HEK293T (cell line): Measurements from ENCODE around the gene EDC3.
"Not testable (repeated sequence)": the region's sequence is repeated elsewhere in the genome, so short reads cannot be mapped to it uniquely, and the experiment has no call there.

Experiments
- CTCF ChIA-PET: fragments of 350-600 bp; formaldehyde crosslinking; extraction: SDS; loops from one replicate; lab custom pipeline; 2021; ENCODE audit warnings: antibody characterized with exemption, inconsistent platforms; lab: Yijun Ruan, JAX
- POLR2A ChIA-PET: fragments of 350-600 bp; formaldehyde crosslinking; extraction: SDS; loops from one replicate; lab custom pipeline; 2020; ENCODE audit warnings: antibody characterized with exemption, inconsistent platforms; lab: Yijun Ruan, JAX
- DNase-seq: peaks from one replicate; pipeline ENCODE4 v3.0.0; 2012; ENCODE audit warnings: mixed read lengths; ENCODE audit errors: extremely low spot score
- ARNT ChIP-seq: fragments of 450-650 bp; IDR thresholded peaks from 2 replicates; pipeline ENCODE4 v1.6.1; 2017; ENCODE audit warnings: mild to moderate bottlenecking
- BHLHE40 ChIP-seq: fragments of 450-650 bp; IDR thresholded peaks from 2 replicates; pipeline ENCODE4 v1.6.1; 2016; ENCODE audit warnings: mild to moderate bottlenecking, moderate library complexity, borderline replicate concordance
- CTBP1 ChIP-seq: fragments of 450-650 bp; IDR thresholded peaks from 2 replicates; pipeline ENCODE4 v1.6.1; 2016; ENCODE audit warnings: borderline replicate concordance
- ELF4 ChIP-seq: fragments of 450-650 bp; IDR thresholded peaks from 2 replicates; pipeline ENCODE4 v1.6.1; 2017; ENCODE audit warnings: antibody characterized with exemption
- FOXA1 ChIP-seq: fragments of 450-650 bp; IDR thresholded peaks from 2 replicates; pipeline ENCODE4 v1.6.1; 2016; ENCODE audit warnings: mild to moderate bottlenecking
- FOXK2 ChIP-seq: fragments of 450-650 bp; IDR thresholded peaks from 2 replicates; pipeline ENCODE4 v1.6.1; 2016; ENCODE audit warnings: mild to moderate bottlenecking
- FOXM1 ChIP-seq: fragments of 450-650 bp; IDR thresholded peaks from 2 replicates; pipeline ENCODE4 v1.6.1; 2017; ENCODE audit warnings: mild to moderate bottlenecking, borderline replicate concordance
- HDGF ChIP-seq: fragments of 450-650 bp; IDR thresholded peaks from 2 replicates; pipeline ENCODE4 v1.6.1; 2017; ENCODE audit warnings: antibody characterized with exemption, borderline replicate concordance
- L3MBTL2 ChIP-seq: fragments of 450-650 bp; conservative IDR thresholded peaks from 2 replicates; pipeline ENCODE4 v1.6.1; 2016; ENCODE audit warnings: mild to moderate bottlenecking
- LEF1 ChIP-seq: fragments of 450-650 bp; IDR thresholded peaks from 2 replicates; pipeline ENCODE4 v1.6.1; 2017; ENCODE audit warnings: mild to moderate bottlenecking, borderline replicate concordance
- NFRKB ChIP-seq: fragments of 450-650 bp; IDR thresholded peaks from 2 replicates; pipeline ENCODE4 v1.6.1; 2016; ENCODE audit warnings: mild to moderate bottlenecking, moderate library complexity
- PKNOX1 ChIP-seq: fragments of 450-650 bp; IDR thresholded peaks from 2 replicates; pipeline ENCODE4 v1.6.1; 2016
- SP1 ChIP-seq: fragments of 450-650 bp; IDR thresholded peaks from 2 replicates; pipeline ENCODE4 v1.6.1; 2017
- SUZ12 ChIP-seq: fragments of 450-650 bp; IDR thresholded peaks from 2 replicates; pipeline ENCODE4 v1.6.1; 2016; ENCODE audit warnings: mild to moderate bottlenecking
- TARDBP ChIP-seq: fragments of 450-650 bp; IDR thresholded peaks from 2 replicates; pipeline ENCODE4 v1.6.1; 2016
- ZNF384 ChIP-seq: fragments of 450-650 bp; IDR thresholded peaks from 2 replicates; pipeline ENCODE4 v1.6.1; 2016

The EDC3 gene

GRCh38 chr15:74730619-74731316 is 34.9 kb upstream of the EDC3 start:
- TF ChIP-seq ELF4, result no peak
- no peak for TF ChIP-seq FOXK2
- TF ChIP-seq FOXA1, result no peak
- no peak for TF ChIP-seq BHLHE40
- TF ChIP-seq PKNOX1, result no peak
- TF ChIP-seq HDGF, result no peak
- TF ChIP-seq SP1, result no peak
- no peak for TF ChIP-seq TARDBP
- no peak for TF ChIP-seq ZNF384
- no peak for TF ChIP-seq CTBP1
- no peak for TF ChIP-seq ARNT
- TF ChIP-seq NFRKB, result no peak
- no peak for TF ChIP-seq LEF1
- no peak for TF ChIP-seq L3MBTL2
- TF ChIP-seq SUZ12, result no peak
- no peak for TF ChIP-seq FOXM1
- DNase-seq, result no peak
- POLR2A ChIA-PET, result interaction anchor here (1.3 kb wide), 1 partner anchor 15 kb away, joined by 4 read pairs; no protein-coding TSS in a partner anchor
- CTCF ChIA-PET, result no interaction called here

GRCh38 chr15:74729372-74729771 is 33.5 kb upstream of the EDC3 start:
- POLR2A ChIA-PET, CTCF ChIA-PET, DNase-seq: not testable (repeated sequence)

DNA sequence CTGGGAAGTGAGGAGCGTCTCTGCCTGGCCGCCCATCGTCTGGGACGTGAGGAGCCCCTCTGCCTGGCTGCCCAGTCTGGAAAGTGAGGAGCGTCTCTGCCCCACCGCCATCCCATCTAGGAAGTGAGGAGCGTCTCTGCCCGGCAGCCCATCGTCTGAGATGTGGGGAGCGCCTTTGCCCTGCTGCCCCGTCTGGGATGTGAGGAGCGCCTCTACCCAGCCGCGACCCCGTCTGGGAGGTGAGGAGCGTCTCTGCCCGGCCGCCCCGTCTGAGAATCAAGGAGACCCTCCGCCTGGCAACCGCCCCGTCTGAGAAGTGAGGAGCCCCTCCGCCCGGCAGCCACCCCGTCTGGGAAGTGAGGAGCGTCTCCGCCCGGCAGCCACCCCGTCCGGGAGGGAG is 32.9 kb upstream of the EDC3 start:
- POLR2A ChIA-PET, CTCF ChIA-PET, DNase-seq: not testable (repeated sequence)

DNA sequence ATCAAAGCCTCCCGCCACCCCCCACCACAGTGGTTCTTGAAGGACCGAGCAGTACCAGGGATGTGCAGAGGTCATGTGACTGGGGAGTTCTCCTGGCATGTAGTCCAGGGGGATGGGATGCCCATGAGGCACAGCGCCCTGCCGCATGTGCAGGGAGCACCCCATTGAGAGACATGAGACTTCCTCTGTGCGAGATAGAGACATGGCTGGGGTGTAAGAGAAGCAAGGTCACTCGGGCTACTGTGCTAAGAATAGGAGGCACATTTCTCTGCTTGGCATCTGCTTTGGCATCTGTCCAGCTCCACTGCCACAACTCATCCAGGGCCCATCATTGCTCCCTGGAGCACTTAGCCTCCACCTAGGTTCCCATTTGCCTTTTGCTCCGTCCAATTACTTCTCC is 31.9 kb upstream of the EDC3 start:
- ChIA-PET POLR2A (interaction anchor here (5.0 kb wide), 1 partner anchor 32 kb away, joined by 37 read pairs; no protein-coding TSS in a partner anchor), CTCF (no interaction called here)
- DNase-seq, result no peak
- TF ChIP-seq LEF1 (no peak), ELF4 (no peak), L3MBTL2 (no peak), SP1 (no peak), FOXM1 (no peak), TARDBP (no peak), ZNF384 (no peak), FOXA1 (no peak), PKNOX1 (no peak), SUZ12 (no peak)

DNA sequence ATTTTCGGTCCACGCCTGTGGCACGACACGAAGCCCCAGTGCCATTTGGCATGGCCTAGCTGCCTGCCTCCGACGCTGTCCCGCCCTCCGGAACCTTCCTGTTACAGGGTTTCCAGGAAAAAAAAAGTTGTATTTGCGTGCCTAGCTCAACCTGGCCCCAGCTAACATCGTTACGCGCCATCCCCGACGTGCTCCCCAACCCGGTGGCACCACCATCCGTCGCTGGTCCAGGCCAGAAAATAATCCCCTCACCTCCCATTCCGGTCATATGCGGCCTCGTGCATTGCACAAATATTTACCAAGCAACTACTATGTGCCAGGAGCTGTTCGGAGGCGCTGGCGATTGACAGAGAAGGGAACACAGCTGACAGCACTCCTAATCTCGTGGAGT is 30.9 kb upstream of the EDC3 start:
- ChIA-PET POLR2A (interaction anchor here (5.0 kb wide), 1 partner anchor 33 kb away, joined by 37 read pairs; no protein-coding TSS in a partner anchor), CTCF (interaction anchor here (0.6 kb wide), 1 partner anchor 8 kb away, joined by 3 read pairs; no protein-coding TSS in a partner anchor)
- TF ChIP-seq ELF4, result no peak
- TF ChIP-seq FOXK2, result no peak
- TF ChIP-seq CTBP1, result no peak
- TF ChIP-seq BHLHE40, result no peak
- TF ChIP-seq TARDBP, result no peak
- TF ChIP-seq ZNF384, result no peak
- no peak for TF ChIP-seq ARNT
- no peak for TF ChIP-seq LEF1
- no peak for TF ChIP-seq FOXA1
- no peak for TF ChIP-seq SP1
- no peak for TF ChIP-seq FOXM1
- no peak for TF ChIP-seq HDGF
- TF ChIP-seq NFRKB, result no peak
- no peak for DNase-seq

DNA sequence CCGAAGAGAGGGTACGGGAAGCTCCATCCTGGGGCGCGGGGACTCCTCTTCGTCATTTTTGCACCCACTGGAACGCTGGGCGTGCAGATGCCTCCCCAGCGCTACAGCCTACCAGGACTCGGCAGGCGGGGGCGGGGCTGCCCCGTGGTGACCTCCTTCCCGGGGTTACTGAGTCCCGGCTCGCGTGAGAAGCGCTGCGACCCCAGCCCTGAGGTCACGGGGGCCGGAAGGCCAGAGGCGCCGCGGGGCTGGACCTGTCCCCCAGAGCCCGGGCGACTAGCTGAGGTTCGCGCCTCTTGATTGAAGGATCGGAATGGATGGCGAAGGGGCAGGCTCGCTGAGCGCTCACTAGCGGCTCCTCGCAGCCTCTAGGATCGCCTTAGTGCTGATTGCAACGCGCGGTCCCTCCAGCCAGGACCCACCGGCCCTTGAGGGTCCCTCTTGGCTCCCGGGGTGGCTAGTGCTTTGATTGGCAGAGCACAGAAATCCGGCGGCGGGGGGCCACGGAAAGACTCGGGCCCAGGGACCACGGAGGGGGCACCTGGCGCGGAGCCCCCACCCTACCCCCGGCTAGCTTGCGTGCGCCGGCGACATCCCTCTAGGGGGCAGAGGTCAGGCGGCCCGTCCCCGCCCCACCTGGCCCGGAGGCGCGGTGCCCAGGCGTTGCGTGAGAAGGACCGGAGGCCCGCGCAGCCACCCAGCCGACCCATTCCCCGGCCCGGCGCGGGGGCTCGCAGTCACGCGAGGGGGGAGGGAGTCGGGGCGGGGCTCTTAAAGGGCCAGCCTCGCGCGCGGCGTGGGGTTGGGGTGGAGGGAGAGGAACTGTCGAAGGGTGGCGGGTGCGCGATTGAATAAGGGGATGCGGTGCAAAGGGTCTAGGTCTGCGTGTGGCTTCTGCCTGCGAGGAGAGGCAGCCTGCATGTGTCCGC is 30.3 kb upstream of the EDC3 start:
- POLR2A ChIA-PET, result interaction anchor here (1.0 to 5.0 kb wide), 5 partner anchors 9 to 180 kb away, joined by 3 to 37 read pairs (median 6); partner anchors contain the start of gene EDC3
- TF ChIP-seq FOXK2 (no peak), L3MBTL2 (peak; percentile 37; the same call in 1 of the 2 replicates), LEF1 (no peak), HDGF (no peak), ZNF384 (no peak), FOXA1 (no peak), BHLHE40 (no peak), CTBP1 (no peak), ARNT (peak; percentile 92), TARDBP (0 out of 2 replicates have a peak, but pooled peaks have one; percentile 27), FOXM1 (peak; percentile 68; the same call in 1 of the 2 replicates), SP1 (no peak), SUZ12 (no peak), ELF4 (no peak), NFRKB (no peak), PKNOX1 (no peak; the same call in 1 of the 2 replicates)
- DNase-seq, result peak; percentile 59
- CTCF ChIA-PET, result interaction anchor here (0.7 to 2.3 kb wide), 5 partner anchors 43 to 176 kb away, joined by 3 to 14 read pairs (median 4); no protein-coding TSS in a partner anchor
